Measurements from ENCODE around the gene GPR153. TPM values are rescaled to one million over a fixed set of nuclear protein-coding genes. Genes with fewer than 3 reads are reported as not detected.

Gene GPR153
- polyA plus RNA-seq, 1 experiment: 9.0 TPM

- ChIA-PET CTCF (interaction anchor here (0.6 to 1.6 kb wide), 3 partner anchors 16 to 63 kb away, joined by 3 read pairs; no protein-coding TSS in a partner anchor), POLR2A (no interaction called here)
- Histone ChIP-seq H3K4me3 (ENCODE audit: low read depth, low read length) (no peak overlapping the region), H3K27me3 (ENCODE audit: control insufficient read depth, insufficient read depth, low read length) (no peaks in the 10 kb centered on the region), H3K36me3 (ENCODE audit: control insufficient read depth, insufficient read depth, low read length) (no peaks in the 10 kb centered on the region)
- DNase-seq (ENCODE audit: low read depth): no peak
- no peak for TF ChIP-seq CTCF (IDR thresholded peaks at IDR 0.05; ENCODE audit: insufficient read depth, low read depth, low read length)
These were observed 5.7 kb upstream of the GPR153 start for GRCh38 chr1:6266641-6267040.

GRCh38 chr1:6265151-6265550 is 4.3 kb upstream of the GPR153 start:
- CTCF ChIA-PET: interaction anchor here (0.8 to 1.0 kb wide), 2 partner anchors 18 to 215 kb away, joined by 3 read pairs; no protein-coding TSS in a partner anchor
- H3K4me3 ChIP-seq (ENCODE audit: low read depth, low read length): no peak overlapping the region
- no peaks in the 10 kb centered on the region for H3K27me3 ChIP-seq (ENCODE audit: control insufficient read depth, insufficient read depth, low read length)
- POLR2A ChIA-PET: no interaction called here
- TF ChIP-seq CTCF (IDR thresholded peaks at IDR 0.05; ENCODE audit: insufficient read depth, low read depth, low read length): no peak
- DNase-seq (ENCODE audit: low read depth): no peak
- no peaks in the 10 kb centered on the region for H3K36me3 ChIP-seq (ENCODE audit: control insufficient read depth, insufficient read depth, low read length)

GRCh38 chr1:6263716-6264115 is 2.8 kb upstream of the GPR153 start:
- POLR2A ChIA-PET: no interaction called here
- no peak for DNase-seq (ENCODE audit: low read depth)
- CTCF ChIA-PET: interaction anchor here (1.1 to 2.6 kb wide), 2 partner anchors 17 to 75 kb away, joined by 3 to 20 read pairs; no protein-coding TSS in a partner anchor
- no peak for TF ChIP-seq CTCF (IDR thresholded peaks at IDR 0.05; ENCODE audit: insufficient read depth, low read depth, low read length)
- Histone ChIP-seq H3K4me3 (ENCODE audit: low read depth, low read length) (no peak overlapping the region), H3K27me3 (ENCODE audit: control insufficient read depth, insufficient read depth, low read length) (no peaks in the 10 kb centered on the region), H3K36me3 (ENCODE audit: control insufficient read depth, insufficient read depth, low read length) (no peaks in the 10 kb centered on the region)

GRCh38 chr1:6262555-6263420 is 1.9 kb upstream of the GPR153 start:
- Histone ChIP-seq H3K27me3 (ENCODE audit: control insufficient read depth, insufficient read depth, low read length) (no peaks in the 10 kb centered on the region), H3K36me3 (ENCODE audit: control insufficient read depth, insufficient read depth, low read length) (no peaks in the 10 kb centered on the region), H3K4me3 (ENCODE audit: low read depth, low read length) (no peak overlapping the region)
- ChIA-PET CTCF (interaction anchor here (1.1 to 2.6 kb wide), 4 partner anchors 16 to 151 kb away, joined by 3 to 20 read pairs (median 6); no protein-coding TSS in a partner anchor), POLR2A (no interaction called here)
- no peak for TF ChIP-seq CTCF (IDR thresholded peaks at IDR 0.05; ENCODE audit: insufficient read depth, low read depth, low read length)
- DNase-seq (ENCODE audit: low read depth): no peak

GRCh38 chr1:6261615-6261995 is 707 bp upstream of the GPR153 start:
- Histone ChIP-seq H3K27me3 (ENCODE audit: control insufficient read depth, insufficient read depth, low read length) (no peaks in the 10 kb centered on the region), H3K36me3 (ENCODE audit: control insufficient read depth, insufficient read depth, low read length) (no peaks in the 10 kb centered on the region), H3K4me3 (ENCODE audit: low read depth, low read length) (peak overlapping the region; percentile 75)
- no peak for TF ChIP-seq CTCF (IDR thresholded peaks at IDR 0.05; ENCODE audit: insufficient read depth, low read depth, low read length)
- CTCF ChIA-PET: interaction anchor here (1.7 to 2.6 kb wide), 2 partner anchors 15 to 82 kb away, joined by 6 to 20 read pairs; no protein-coding TSS in a partner anchor
- POLR2A ChIA-PET: no interaction called here
- no peak for DNase-seq (ENCODE audit: low read depth)
